ENCODE data around the gene PRTFDC1.
A peak's percentile ranks its signal among the peaks of the same experiment; 100 is the strongest.
"Not testable (repeated sequence)": the region's sequence is repeated elsewhere in the genome, so short reads cannot be mapped to it uniquely, and the experiment has no call there.

PRTFDC1 gene

DNA sequence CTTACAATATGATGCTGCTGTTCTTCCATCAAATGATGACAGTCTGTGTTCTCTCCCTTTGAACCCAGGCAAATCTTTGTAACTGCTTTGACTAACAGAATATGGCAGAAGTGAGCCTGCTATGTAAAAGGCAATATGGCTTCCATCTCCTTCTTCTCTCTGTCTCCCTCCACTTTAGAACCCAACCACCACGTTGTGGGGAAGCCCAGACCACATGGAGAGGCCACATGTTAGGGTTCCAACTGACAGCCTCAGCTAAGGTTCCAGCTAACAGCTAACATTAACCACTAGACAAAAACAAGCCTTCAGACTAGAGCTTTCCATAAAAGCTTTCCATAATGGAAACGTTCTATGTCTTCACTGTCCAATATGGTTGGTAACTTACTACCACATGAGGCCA is 107.7 kb downstream of the PRTFDC1 start:
- no peak for DNase-seq (ENCODE audit: low spot score)

DNA sequence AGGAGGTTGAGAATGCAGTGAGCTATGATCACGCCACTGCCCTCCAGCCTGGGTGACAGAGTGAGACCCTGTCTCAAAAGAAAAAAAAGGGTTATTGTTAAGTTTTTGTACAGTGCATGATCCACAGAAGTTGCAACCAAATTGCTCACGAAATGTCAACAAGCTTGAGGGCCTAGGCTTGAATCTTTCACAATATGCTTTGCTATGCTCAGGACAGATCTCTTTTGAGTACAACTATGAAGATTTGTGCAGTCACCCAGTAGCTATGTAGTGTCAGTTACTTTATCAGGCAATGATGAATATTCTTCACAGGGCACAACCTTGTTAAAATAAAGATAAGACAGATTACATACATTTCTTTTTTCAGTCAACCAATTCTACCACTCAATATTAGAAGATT is 109.2 kb downstream of the PRTFDC1 start:
- no peak for DNase-seq (ENCODE audit: low spot score)

DNA sequence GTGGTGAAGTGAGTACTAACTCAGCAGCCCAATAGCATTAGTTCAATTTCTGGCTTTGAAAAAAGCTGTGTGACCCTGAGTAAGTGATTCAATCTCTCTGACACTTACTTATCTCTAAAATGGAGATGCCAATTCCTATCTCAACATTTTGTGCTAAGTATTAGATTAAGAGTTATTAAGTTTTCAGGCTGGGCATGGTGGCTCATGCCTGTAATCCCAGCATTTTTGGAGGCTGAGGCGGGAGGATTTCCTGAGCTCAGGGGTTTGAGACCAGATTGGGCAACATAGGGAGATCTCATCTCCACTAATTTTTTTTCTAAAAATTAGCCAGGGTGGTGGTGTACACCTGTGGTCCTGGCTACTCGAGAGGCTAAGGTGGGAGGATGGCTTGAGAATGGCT is 109.5 kb downstream of the PRTFDC1 start:
- no peak for DNase-seq (ENCODE audit: low spot score)

DNA sequence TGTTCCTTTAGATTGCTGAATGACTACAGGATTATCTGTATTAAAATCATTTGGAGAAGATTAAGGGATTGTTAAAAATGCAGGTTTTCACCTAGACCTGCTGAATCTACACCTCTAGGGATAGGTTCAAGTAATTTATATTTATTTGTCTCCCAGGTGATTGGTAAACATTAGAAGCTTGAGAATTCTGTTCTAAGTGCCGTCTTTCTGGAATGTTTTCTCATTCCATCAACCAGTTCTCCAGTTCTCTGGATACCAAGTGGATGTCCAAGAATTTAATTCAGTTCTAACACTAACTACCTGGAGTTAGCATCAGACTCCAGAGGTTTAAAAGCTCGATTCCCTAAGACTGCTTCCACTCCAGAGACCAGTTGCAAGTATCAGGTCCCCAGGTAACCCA is 110.9 kb downstream of the PRTFDC1 start:
- no peak for DNase-seq (ENCODE audit: low spot score)

DNA sequence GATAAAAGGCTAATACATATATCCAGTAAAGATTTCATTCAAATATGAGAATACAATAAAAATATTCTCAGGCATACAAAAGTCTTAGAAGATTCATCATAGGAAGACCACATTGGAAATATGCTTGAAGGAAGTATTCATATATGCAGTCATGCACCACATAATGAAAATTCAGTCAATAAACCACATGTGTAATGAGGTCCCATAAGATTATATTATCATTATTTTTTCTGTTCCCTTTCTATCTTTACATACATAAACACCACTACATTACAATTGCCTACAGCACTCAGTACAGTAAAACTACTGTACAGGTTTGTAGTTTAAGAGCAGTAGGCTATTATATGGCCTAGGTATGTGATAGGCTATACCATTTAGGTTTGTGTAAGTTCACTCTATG is 111.6 kb downstream of the PRTFDC1 start:
- no peak for DNase-seq (ENCODE audit: low spot score)

DNA sequence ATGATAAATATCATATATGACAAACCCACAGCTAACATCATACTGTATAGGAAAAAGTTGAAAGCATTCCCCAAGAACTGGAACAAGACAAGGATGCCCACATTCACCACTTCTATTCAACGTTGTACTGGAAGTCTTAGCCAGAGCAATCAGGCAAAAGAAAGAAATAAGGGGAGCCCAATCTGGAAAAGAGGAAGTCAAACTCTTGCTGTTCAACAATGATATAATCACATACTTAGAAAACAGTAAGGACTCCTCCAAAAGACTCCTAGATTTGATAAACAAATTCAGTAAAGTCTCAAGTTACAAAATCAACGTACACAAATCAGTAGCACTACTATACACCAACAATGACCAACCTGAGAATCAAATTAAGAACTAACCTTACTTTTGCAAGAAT is 114.6 kb downstream of the PRTFDC1 start:
- not testable (repeated sequence) for DNase-seq (ENCODE audit: low spot score)

DNA sequence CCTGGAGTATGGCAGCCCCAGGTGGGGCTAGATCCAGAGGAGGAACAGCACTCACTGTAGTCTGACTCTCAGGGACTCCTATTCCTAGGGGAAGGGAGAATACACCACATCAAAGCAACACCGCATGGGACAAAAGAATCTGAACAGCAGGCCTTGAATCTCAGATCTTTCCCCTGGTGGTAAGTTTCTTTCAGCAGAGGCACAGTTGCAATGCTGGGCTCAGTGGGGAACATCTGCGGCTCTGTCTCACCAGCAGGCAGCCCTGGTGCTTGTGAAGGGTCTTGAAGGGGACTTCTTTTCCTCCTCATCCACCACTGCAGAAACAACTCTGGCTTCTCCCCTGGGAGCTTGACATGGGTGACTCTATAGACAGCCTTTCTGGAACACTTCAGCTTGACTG is 117.5 kb downstream of the PRTFDC1 start:
- no peak for DNase-seq (ENCODE audit: low spot score)

DNA sequence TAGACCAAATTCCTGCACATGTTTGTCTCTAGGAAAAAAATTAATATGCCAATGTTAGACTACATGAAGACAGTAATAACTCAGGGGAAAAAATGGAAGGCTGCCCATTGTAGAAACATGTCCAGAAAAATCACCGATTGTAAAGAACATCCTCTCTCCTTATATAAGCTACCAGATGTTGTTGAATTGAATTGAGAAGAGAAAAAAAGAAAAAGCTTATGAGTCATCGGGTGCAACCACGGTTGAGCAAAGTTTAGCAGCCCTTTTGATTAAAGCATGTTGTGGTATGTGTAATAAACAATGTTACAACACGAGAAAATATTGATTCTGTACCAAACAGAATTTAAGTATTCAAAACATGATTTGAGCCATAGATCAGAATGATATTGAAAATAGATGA is 126.4 kb downstream of the PRTFDC1 start:
- DNase-seq (ENCODE audit: low spot score) = peak; percentile 33

DNA sequence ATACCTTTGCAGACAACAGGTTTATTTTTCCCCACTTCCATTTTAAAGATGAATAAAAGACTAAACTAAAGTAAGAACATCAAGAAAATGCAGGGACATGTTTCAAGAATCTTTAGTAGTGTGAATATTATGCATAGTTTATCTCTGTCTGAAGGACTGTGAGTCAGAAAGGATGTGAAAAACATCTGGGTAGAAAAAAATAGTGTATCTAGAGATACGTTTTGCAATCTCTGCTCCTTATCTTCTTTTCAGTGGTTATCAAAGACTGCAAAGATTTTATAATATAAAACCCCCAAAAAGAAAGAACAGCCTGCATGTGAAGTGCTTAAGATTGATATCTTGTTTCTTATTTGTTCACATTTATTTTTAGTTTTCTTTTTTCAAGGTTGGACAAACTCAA is 126.9 kb downstream of the PRTFDC1 start:
- DNase-seq (ENCODE audit: low spot score) = no peak

DNA sequence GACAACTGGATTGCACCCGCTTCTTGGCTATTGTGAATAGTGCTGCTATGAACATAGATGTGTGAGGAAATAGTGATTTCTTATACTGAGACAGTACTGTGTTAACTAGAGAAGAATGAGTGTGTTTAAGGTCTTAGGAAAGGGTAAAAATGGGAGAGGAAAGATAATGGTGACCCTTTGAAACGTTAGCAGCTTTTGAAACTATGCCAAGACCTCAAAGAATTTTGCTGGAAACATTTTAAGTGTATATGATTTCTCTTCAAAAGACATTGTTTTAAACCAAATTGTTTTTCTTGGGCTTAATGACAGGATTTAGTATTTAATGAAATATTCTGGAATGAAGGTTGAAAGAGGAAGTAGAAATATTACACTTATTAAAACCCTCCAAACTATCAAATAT is 127.9 kb downstream of the PRTFDC1 start:
- no peak for DNase-seq (ENCODE audit: low spot score)

DNA sequence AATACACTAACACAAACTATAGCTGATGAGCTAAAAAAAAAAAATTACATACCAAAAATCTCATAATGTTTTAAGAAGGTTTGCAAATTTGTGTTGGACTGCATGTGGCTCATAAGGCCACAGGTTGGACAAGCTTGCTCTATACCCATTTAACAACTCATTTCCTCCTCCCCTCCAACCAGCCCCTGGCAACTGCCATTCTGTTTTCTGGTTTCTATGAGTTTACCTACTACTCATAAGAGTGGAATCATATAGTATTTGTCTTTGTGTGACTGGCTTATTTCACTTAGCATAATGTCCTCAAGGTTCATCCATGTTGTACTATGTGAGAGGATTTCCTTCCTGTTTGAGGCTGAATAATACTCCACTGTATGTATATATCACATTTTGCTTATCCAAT is 128.3 kb downstream of the PRTFDC1 start:
- peak; percentile 44 for DNase-seq (ENCODE audit: low spot score)

DNA sequence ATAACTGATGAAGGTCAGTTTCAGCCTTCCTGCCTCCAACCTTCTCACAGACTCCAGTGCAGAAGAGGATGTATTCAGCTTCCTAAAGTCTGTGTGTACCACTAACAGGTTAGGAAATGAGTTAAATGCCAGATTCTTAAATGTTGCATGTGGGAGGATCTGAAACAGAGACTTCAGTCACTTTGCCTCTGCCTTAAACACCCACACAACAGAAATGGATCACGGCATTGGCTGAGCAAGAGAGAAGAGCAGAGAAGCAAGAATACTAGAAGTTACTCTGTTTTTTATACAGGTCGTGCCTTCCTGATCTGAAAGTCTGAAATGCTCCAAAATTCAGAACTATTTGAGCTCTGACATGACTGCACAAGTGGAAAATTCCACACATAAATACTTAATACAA is 129.8 kb downstream of the PRTFDC1 start:
- DNase-seq (ENCODE audit: low spot score) = no peak

DNA sequence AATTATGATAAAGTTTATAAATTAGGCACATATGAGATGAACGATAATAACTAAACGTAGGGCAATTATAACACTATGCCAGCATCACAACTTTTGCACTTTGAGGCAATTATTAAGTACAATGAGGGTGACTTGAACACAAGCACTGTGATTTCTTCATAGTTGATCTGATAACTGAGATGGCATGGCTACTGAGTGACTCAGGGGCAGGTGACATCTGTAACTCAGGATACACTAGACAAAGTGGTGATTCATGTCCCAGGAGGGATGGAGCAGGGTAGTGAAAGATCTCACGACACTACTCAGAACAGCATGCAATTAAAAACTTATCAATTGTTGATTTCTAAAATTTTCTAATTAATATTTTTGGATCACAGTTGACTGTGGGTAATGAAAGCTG is 130.4 kb downstream of the PRTFDC1 start:
- DNase-seq (ENCODE audit: low spot score) = peak; percentile 82

DNA sequence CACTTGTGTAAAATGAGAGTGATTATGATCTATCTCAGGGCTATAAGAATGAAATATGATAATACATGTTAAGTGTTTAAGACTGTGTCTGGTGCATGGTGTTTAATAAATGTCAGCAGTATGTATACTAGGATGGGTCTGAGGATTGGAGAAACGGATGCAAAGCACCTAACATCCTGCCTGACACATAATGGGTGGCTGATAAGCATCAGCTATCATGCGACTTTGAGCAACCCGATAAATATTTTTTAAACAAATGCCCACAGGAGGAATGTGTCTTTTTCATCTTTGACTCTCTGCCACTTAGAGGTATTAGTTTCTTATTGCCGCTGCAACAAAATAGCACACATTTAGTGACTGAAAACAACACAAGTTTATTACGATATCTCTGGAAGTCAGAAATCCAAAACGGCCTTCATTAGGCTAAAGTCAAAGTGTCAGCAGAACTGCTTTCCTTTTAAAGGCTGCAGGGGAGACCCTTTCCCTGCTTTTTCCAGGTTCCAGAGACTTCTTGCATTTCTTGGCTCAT is 135.5 kb downstream of the PRTFDC1 start:
- DNase-seq (ENCODE audit: low spot score) = no peak

DNA sequence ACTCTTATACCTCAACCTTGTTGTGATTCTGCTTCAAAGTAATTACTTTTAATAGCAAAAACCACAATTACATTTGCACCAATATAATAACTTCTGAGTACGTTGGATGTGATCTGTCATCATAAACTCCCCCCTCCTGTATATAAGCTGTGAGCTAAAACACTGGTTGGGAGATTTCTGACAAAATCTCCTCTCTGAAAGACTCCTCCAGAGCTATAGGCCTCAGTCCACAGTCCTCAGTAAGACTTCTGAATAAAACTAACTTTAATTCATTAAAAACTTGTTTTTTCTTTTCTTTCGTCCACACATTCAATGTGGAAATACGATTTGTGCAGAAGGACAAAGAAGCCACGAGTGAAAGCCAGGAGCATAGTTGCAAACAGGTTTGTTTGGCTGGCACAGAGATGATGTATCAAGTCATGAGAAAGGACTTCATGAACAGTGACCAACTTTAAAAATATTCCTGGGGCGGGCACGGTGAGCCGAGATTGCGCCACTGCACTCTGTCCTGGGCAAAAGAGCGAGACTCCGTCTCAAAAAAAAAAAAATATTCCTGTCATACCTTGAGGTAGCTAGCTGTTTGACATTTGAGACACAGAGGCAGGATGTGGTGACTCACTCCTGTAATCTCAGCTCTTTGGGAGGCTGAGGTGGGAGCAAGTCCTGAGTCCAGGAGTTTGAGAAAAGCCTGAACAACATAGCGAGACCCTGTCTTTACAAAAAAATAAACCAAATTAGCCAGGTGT is 137.7 kb downstream of the PRTFDC1 start:
- DNase-seq (ENCODE audit: low spot score) = peak; percentile 92

DNA sequence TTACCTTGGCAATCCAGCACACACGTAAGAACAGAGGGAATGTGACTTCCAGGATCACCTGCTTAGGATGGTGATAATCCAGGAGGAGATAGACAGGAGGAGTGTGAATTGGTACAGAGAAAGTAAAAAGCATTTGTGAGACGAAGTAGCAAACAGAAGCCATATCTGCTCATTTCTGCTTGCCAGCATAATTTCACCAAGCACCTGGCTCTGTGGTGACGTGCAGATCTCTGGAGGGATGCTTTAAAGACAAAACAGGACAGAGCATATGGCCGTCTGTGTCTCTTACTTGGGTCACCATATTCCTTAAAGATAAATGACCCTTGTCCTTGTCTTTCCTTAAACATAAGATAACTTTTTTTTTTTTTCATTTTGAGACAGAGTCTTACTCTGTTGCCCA is 138.6 kb downstream of the PRTFDC1 start:
- no peak for DNase-seq (ENCODE audit: low spot score)

DNA sequence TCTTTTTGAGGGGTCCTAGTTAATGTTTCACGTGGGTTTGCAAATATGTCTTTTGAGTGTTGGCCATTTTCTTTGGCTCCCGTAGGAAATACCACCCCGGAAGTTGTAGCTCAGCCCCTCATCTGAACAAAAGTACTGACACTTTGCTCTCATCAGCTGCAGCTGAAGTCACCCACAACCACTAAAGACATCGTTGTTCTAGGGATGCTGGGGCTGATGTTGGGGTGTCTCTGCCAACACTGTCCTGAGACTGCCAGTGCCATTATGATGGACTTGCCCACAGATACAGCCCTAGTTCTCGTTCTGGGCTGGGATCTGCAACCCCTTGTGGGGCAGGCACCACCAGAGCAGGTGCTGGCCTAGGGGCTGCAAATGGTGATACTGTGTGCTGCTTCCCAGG is 146.1 kb downstream of the PRTFDC1 start:
- DNase-seq (ENCODE audit: low spot score) = no peak

DNA sequence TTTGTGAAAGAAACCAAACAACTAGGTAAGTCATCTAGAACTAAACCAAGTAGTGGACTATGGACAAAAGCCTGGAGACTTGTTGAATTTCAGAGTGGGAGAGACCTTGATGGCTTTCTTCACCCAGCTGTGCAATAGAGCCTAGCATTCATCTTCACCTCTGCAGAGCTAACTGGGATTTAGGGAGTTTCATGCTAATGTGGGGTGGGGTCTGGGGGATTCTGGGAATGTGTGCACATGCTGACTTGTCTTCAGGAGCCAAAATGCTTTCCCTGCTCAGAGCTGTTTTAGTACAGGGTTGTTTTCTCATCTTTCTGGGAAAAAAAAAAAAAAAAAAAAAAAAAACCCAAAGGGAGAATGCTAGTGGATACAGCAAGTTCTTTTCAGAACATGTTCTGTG is 147.4 kb downstream of the PRTFDC1 start:
- no peak for DNase-seq (ENCODE audit: low spot score)

DNA sequence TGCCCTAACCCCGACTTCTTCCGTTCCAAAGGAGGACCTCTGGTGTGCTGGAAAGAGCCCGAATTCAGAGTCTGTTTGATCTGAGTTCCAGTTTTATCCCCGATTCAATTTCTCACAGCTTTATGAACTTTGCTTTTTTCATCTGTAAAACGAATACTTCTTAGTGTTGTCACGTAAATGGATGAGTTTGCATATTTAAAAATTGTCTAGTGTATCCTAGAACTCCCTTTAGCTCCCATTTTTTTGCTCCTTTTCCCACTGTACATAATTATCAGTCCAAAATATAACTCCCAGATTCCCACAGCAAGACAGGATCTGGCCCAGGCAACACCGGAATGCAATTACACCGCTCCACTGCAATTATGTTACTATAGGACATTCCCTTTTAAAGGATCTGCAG is 148.0 kb downstream of the PRTFDC1 start:
- no peak for DNase-seq (ENCODE audit: low spot score)

DNA sequence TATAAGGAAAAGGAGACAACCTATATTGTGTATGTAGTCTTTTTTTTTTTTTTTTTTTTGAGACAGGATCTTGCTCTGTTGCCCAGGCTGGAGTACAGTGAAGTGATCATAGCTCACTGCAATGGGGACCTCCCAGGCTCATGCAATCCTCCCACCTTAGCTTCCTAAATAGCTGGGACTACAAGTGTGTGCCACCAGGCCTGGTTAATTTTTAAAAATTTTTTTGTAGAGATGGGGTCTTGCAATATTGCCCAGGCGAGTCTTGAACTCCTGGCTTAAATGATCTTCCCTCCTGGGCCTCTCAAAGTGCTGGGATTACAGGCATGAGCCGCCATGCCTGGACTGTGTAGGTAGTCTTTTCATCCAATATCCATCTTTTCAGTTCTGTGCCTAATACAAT is 150.0 kb downstream of the PRTFDC1 start:
- no peak for DNase-seq (ENCODE audit: low spot score)

DNA sequence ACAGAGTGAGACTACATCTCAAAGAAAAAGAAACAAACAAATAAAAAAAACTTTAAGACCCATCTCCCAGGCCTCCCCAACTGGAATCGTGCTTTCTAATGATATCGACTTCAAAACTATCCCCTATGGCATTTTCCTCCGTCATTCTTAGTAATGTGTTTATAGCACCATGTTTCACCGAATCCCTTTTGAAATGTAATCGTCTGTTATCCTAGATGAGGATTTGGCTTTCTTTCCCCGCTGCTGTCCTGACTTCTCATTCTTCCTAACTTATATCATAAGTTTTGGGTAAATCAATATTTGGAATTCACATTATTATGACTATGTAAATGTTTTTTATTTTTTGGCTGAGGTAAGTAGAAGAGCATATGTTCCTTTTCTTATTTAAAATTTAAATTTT is 151.5 kb downstream of the PRTFDC1 start:
- no peak for DNase-seq (ENCODE audit: low spot score)
